Measurements from ENCODE around the gene PLB1. TPM values are rescaled to one million over a fixed set of nuclear protein-coding genes. Genes with fewer than 3 reads are reported as not detected.
"Not testable (repeated sequence)": the region's sequence is repeated elsewhere in the genome, so short reads cannot be mapped to it uniquely, and the experiment has no call there.

The PLB1 gene
- total and polyA plus RNA-seq, 2 experiments from 2014 or later = 0.06 to 0.21 TPM

- Mint-ChIP-seq H3K36me3 (ENCODE audit: low read depth) (no peaks in the 10 kb centered on the region), H3K4me1 (peaks cover 3% of the 10 kb centered on the region), H3K27ac (no peak overlapping the region), H3K27me3 (ENCODE audit: insufficient read depth, low read depth, poor library complexity) (peaks cover 4% of the 10 kb centered on the region), H3K9me3 (no peaks in the 10 kb centered on the region), H3K4me3 (no peak overlapping the region)
- ATAC-seq (no peak), DNase-seq (ENCODE audit: low spot score) (no peak)
- no peak overlapping the region for H3K4me2 ChIP-seq
- no peaks in the 10 kb centered on the region for H3K79me2 ChIP-seq (replicated peaks; ENCODE audit: insufficient read depth)
- H3F3A ChIP-seq (replicated peaks; ENCODE audit: low read depth) = no peaks in the 10 kb centered on the region
- H3K9me2 ChIP-seq (ENCODE audit: insufficient read depth) = no peaks in the 10 kb centered on the region
- no peak for TF ChIP-seq REST (IDR thresholded peaks at IDR 0.05; ENCODE audit: unreplicated experiment)
- no peak for TF ChIP-seq ZNF331 (CRISPR knock-in tag; IDR thresholded peaks at IDR 0.05; ENCODE audit: low read depth)
- no peak for TF ChIP-seq ZNF462 (CRISPR knock-in tag; IDR thresholded peaks at IDR 0.05)
- TF ChIP-seq CTCF (conservative IDR thresholded peaks at IDR 0.05; ENCODE audit: low read depth in 2 of 2) = no peak
- TF ChIP-seq JUNB (IDR thresholded peaks at IDR 0.05; ENCODE audit: unreplicated experiment) = no peak
- no peak for TF ChIP-seq EZH2 (IDR thresholded peaks at IDR 0.05; ENCODE audit: low read depth, unreplicated experiment)
- no peaks in the 10 kb centered on the region for H3K36me3 ChIP-seq (ENCODE audit: insufficient read depth)
- no peak overlapping the region for H3K27ac ChIP-seq (ENCODE audit: low read depth)
- H3K27me3 ChIP-seq (ENCODE audit: insufficient read depth) = no peaks in the 10 kb centered on the region
- H2AFZ ChIP-seq = no peak overlapping the region
- no peaks in the 10 kb centered on the region for H3K4me1 ChIP-seq (ENCODE audit: insufficient read depth)
- no peak overlapping the region for H3K4me3 ChIP-seq
- H4K20me1 ChIP-seq (replicated peaks; ENCODE audit: insufficient read depth) = no peaks in the 10 kb centered on the region
Observed at GRCh38 chr2:28665041-28665704, 169.3 kb downstream of the PLB1 start.

- not testable (repeated sequence) for ATAC-seq; H2AFZ ChIP-seq; H3K4me1 ChIP-seq (ENCODE audit: insufficient read depth); H3K27ac ChIP-seq (ENCODE audit: low read depth); H3K36me3 ChIP-seq (ENCODE audit: insufficient read depth); H3K4me3 Mint-ChIP-seq; H3K9me2 ChIP-seq (ENCODE audit: insufficient read depth); H3K27me3 ChIP-seq (ENCODE audit: insufficient read depth); H4K20me1 ChIP-seq (replicated peaks; ENCODE audit: insufficient read depth); H3K36me3 Mint-ChIP-seq (ENCODE audit: low read depth); H3K79me2 ChIP-seq (replicated peaks; ENCODE audit: insufficient read depth); H3K4me1 Mint-ChIP-seq; H3F3A ChIP-seq (replicated peaks; ENCODE audit: low read depth); H3K4me3 ChIP-seq; H3K9me3 Mint-ChIP-seq; H3K27ac Mint-ChIP-seq; H3K27me3 Mint-ChIP-seq (ENCODE audit: insufficient read depth, low read depth, poor library complexity); H3K4me2 ChIP-seq; DNase-seq (ENCODE audit: low spot score)
Observed at GRCh38 chr2:28665811-28666377, 170.0 kb downstream of the PLB1 start.
